Fibroblast of skin of abdomen (primary cell): ENCODE data around the gene PIK3R2.

Experiments used
- DNase-seq: peaks from one replicate; pipeline ENCODE4 v3.0.0-alpha.2; 2013

The PIK3R2 gene

GRCh38 chr19:18173054-18173571, 20.1 kb downstream of the PIK3R2 start:
- DNase-seq: no peak

- peak; percentile 24 for DNase-seq
These were observed 20.8 kb downstream of the PIK3R2 start, which contains the start of gene IFI30 for GRCh38 chr19:18173572-18174288. IFI30 (plus strand) TSS chr19:18173813; CDS start chr19:18173842, 29 bp downstream.

- no peak for DNase-seq
These were observed 22.0 kb downstream of the PIK3R2 start for GRCh38 chr19:18174983-18175382.

- no peak for DNase-seq
These were observed 23.7 kb downstream of the PIK3R2 start for GRCh38 chr19:18176367-18177310.

GRCh38 chr19:18179957-18180356, 27.0 kb downstream of the PIK3R2 start:
- DNase-seq: no peak

DNA sequence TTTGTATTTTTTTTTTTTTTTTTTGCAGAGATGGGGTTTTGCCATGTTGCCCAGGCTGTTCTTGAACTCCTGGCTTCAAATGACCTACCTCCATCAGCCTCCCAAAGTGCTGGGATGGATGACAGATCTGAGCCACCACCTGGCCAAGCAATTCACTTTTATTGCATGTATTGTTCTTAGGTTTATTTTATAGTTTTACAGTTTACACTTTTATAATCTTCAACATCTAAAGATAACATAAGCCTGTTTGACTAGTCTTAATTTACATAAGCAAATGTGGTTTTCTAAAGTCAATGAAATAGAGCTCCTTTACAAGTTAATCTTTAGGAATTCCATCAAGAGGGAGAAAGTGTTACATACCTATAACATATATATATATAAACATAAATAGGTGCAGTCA, 30.6 kb downstream of the PIK3R2 start:
- DNase-seq: no peak

DNA sequence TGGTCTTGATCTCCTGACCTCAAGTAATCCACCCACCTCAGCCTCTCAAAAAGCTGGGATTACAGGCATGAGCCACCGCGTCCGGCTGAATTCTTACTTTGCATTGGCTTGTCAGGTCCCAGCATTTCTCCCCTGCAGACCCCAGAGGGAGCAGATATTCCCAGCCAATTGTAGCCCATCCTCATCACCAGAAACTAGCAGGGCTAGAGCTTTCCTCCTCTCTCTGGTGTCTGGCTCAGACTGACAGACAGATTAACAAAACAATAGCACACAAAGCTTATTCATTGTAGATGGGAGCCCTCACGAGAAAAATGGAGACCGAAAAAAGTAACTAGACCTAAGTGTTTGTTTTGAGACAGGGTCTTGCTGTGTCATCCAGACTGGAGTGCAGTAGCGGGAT, 32.6 kb downstream of the PIK3R2 start:
- DNase-seq: no peak

DNA sequence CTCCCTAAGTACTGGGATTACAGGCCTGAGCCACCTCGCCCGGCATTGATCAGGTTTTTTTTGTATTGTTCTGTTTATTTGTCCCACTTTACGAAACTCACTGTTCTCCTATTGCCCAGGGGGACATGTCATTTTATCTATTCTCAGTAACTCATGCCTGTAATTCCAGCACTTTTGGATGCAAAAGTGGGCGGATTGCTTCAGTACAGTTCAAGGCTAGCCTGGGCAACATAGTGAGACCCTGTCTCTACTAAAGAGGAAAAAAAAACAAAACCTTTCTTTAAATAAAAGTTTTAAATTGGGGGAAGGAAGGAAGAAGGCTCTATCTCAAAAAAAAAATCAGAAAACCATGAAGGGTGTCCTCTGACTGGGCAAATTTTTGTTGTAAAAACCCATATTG, 37.3 kb downstream of the PIK3R2 start:
- no peak for DNase-seq

- no peak for DNase-seq
These were observed 38.7 kb downstream of the PIK3R2 start for GRCh38 chr19:18191640-18192062.

DNA sequence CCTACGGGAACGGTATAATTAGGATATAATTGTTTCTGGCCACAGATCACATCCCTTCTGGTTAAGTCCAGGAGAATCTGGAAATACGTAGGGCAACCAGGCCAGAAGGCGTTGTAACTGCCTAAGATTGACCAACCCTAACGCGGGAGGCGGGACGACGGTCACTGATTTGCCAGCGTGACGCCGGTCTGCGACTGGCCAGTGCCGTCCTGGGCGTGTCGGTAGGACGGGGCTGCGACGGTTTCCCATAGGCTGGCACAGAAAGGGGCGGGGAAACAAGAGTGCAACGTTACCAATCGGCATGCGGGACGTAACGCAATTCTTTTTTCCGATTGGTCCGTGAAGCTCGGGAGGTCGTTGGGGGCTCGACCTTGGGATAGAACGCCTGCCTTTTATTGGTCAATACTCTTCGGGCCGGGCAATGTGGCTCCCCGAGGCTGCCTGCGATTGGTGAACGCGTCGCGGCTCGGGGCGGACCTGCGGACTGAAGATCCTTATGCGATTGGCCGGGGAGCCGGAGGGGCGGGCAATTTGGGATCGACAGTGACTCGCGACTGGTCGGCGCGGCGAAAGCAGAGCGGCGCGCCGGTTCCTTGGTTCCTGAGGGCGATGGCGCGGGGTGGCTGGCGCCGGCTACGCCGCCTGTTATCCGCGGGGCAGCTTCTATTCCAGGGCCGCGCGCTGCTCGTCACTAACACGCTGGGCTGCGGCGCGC, 39.9 kb downstream of the PIK3R2 start, which contains the start of gene MPV17L2:
MPV17L2 (plus strand) TSS at position 546 of the 715 bp plus-strand sequence; CDS start at position 610, 64 bp downstream.
- peak; percentile 100 for DNase-seq

- no peak for DNase-seq
These were observed 40.6 kb downstream of the PIK3R2 start for GRCh38 chr19:18193388-18194180.

GRCh38 chr19:18194181-18194530, 41.2 kb downstream of the PIK3R2 start:
- DNase-seq: no peak

- no peak for DNase-seq
These were observed 41.7 kb downstream of the PIK3R2 start for GRCh38 chr19:18194554-18195238.

GRCh38 chr19:18196511-18196845, 43.5 kb downstream of the PIK3R2 start:
- DNase-seq: no peak

DNA sequence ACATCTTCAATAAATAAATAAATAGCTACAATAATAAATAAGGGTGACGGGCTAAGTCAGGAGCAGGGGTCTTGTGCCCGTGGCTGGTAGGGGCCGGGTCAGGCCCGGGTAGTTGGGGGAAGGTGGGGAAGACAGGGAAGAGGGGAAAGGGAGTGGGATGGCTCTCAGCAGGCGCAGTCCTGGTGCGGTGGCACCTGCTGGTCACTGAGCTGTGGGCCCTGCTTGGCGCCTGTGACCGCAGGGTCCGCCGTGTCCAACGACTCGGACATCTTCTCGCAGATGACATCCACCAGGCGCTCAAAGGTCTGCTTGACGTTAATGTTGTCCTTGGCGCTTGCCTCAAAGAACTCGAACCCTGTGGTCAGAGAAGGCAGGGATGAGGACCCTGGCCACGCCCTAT, 44.3 kb downstream of the PIK3R2 start:
- DNase-seq: no peak

DNA sequence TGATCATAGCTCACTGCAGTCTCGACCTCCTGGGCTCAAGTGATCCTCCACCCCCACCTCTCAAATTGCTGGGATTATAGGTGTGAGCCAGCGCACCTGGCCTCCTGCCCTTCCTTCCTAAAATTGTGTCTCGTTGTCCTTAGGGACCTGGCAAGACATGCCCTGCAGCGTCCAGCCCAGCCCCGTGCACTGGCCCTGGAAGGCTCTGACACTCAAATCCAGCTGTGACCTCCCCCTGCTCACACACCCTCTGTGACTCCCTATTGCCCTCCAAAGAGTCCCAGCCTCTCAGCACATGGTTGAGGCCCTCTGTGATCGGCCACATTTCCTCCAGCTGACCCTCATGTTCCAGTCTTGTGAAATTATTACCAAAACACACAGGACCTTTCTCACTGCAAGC, 45.0 kb downstream of the PIK3R2 start:
- DNase-seq: no peak

DNA sequence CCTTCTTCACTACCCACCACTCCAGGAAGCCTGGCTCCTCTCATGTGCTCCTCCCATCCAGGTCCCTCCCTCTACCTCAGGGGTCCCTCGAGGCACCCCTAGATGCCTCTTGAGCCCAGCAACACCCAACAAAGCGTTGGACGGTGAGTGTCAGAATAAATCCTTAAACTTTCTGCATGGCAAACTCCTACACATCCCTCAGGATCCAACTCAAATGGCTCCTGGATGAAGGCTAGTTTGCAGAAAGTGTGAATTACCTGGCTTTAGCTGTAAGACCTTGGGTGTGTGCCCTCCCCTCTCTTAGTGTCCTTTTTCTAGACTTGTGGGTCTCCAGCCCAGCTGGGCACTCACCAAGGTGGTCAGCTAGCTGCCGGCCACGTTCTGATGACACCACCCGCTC, 45.4 kb downstream of the PIK3R2 start:
- DNase-seq: no peak

GRCh38 chr19:18202397-18202777, 49.4 kb downstream of the PIK3R2 start:
- DNase-seq: no peak

GRCh38 chr19:18202778-18203407, 49.9 kb downstream of the PIK3R2 start:
- DNase-seq: no peak

GRCh38 chr19:18203408-18203862, 50.5 kb downstream of the PIK3R2 start:
- DNase-seq: no peak
